Stimulated activated CD8-positive, alpha-beta memory T cell treated with anti-CD3 and anti-CD28 coated beads, Interleukin-15, amount 100 ng/mL, for 48 hours (primary cell): ENCODE results near the gene THUMPD1.
"Not testable (repeated sequence)": the region's sequence is repeated elsewhere in the genome, so short reads cannot be mapped to it uniquely, and the experiment has no call there.

ENCODE experiments used
- DNase-seq, 2 donors: peaks; one replicate each; pipeline ENCODE4 v3.0.0-alpha.2; 2020; ENCODE audit warnings: low read depth in 2 of 2

The THUMPD1 gene

DNA sequence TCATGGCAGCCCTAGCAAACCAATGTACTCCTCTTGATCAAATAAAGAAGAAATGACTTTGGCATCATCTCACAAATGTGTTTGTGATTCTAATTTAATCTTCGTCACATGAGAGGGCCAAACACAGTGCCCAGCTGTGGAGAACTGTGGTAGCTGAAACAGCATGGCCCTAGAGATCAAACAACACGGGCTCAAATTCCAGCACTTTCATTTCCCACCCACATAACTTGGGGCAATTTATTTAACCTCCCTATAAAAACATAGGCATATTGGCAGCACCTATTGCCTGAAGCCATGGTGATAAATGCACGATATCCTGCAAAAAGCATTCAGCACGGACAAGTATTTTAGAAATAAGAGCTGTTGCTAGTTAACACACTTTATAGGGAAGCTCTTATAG lies 46.6 kb downstream of the THUMPD1 start:
- no peak for DNase-seq

DNA sequence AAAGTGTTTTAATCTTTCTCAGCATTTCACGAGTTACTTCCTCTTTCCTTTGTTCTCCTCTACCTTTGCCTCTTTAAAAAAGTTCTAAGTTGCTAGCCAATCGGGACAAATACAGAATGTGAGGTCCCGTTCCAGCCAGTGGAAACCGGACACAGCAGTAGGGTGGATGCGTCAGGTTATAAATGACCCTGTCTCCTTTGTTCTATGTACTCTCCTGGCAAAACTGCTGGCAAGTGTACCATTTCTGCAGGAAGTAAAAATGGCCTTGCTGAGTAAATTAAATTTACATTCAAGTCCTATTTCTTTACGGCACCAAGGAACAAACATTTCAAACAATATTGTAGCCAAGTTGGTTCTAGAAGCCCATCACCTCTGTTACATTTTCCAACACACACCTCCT lies 47.5 kb downstream of the THUMPD1 start:
- not testable (repeated sequence) for DNase-seq

DNA sequence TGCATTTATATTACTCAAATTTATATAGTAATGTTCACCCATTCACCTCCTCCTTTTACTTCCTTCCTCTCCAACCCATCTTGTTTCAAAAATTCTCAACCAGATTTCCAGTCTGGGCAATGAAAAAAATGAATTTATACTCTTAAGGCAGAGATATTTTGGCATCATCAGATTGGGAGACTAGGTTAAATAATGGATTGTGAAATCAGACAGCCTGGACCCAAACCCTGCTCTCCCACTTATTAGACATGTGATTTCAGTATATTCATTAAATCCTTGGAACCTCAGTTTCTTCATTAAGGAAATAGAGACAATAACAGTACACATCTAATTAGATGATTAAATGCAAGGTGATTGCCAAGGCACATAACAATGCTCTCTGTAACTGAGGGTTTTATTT lies 52.0 kb downstream of the THUMPD1 start:
- DNase-seq, result no peak

DNA sequence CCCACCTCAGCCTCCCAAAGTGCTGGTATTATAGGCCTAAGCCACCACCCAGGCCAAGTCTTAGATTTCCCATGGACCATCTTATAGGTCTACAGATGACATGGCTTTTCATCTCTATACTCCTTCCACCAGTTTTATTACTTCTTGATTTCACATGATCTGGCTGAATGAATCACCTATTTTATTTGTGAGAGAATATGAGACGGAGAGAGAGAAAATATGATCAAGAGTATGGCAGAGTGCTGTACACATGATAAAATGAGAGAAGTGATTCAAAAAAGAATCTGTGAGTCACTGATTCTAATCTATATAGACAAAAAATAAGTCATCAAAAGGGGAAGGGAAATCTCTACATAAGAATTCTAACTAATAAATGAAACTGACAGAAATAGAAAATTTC lies 57.8 kb downstream of the THUMPD1 start:
- DNase-seq, result no peak
